HG02759 (cell line): Measurements from ENCODE around the gene PTGFRN.
"Not testable (repeated sequence)": the region's sequence is repeated elsewhere in the genome, so short reads cannot be mapped to it uniquely, and the experiment has no call there.

Source experiments
- ATAC-seq: cut with Tn5 transposase; IDR thresholded peaks from one replicate; pipeline ENCODE4 v1.9.1; 2021; ENCODE audit warnings: mild to moderate bottlenecking, moderate library complexity; ENCODE audit not compliant: unreplicated experiment

PTGFRN gene

GRCh38 chr1:116962987-116963639, 53.4 kb downstream of the PTGFRN start:
- ATAC-seq = no peak

GRCh38 chr1:116966791-116967190, 57.1 kb downstream of the PTGFRN start:
- ATAC-seq = no peak

- no peak for ATAC-seq
Observed at GRCh38 chr1:116968724-116969123, 59.0 kb downstream of the PTGFRN start.

- ATAC-seq = no peak
Observed at GRCh38 chr1:116971258-116971860, 61.6 kb downstream of the PTGFRN start.

GRCh38 chr1:116971965-116972673, 62.4 kb downstream of the PTGFRN start:
- no peak for ATAC-seq

GRCh38 chr1:116972674-116973030, 62.9 kb downstream of the PTGFRN start:
- ATAC-seq = no peak

- ATAC-seq = not testable (repeated sequence)
Observed at GRCh38 chr1:116980309-116980708, 70.6 kb downstream of the PTGFRN start.

- ATAC-seq = no peak
Observed at GRCh38 chr1:116981521-116982037, 71.9 kb downstream of the PTGFRN start.

- ATAC-seq = no peak
Observed at GRCh38 chr1:116982319-116983004, 72.7 kb downstream of the PTGFRN start.

- no peak for ATAC-seq
Observed at GRCh38 chr1:116983112-116983511, 73.4 kb downstream of the PTGFRN start.

- ATAC-seq = no peak
Observed at GRCh38 chr1:116983678-116984077, 74.0 kb downstream of the PTGFRN start.

- no peak for ATAC-seq
Observed at GRCh38 chr1:116984406-116985160, 74.9 kb downstream of the PTGFRN start.

- no peak for ATAC-seq
Observed at GRCh38 chr1:116986421-116987255, 76.9 kb downstream of the PTGFRN start.

GRCh38 chr1:116987256-116987555, 77.5 kb downstream of the PTGFRN start:
- no peak for ATAC-seq

GRCh38 chr1:116988248-116988647, 78.5 kb downstream of the PTGFRN start:
- no peak for ATAC-seq

GRCh38 chr1:116988908-116989307, 79.2 kb downstream of the PTGFRN start:
- ATAC-seq = no peak

GRCh38 chr1:116989835-116990234, 80.1 kb downstream of the PTGFRN start:
- ATAC-seq = no peak

GRCh38 chr1:116990612-116991151, 81.0 kb downstream of the PTGFRN start:
- ATAC-seq = no peak

GRCh38 chr1:116991171-116991845, 81.6 kb downstream of the PTGFRN start:
- ATAC-seq = no peak
